ENCODE measurements around the gene GRK6. TPM values are rescaled to one million over a fixed set of nuclear protein-coding genes. Genes with fewer than 3 reads are reported as not detected.

GRK6 gene
- total RNA-seq, 2 donors from 2014 or later, result 27.3 to 33.3 TPM

- DNase-seq (ENCODE audit: low spot score) (peak; percentile 80), ATAC-seq (ENCODE audit: insufficient number of reproducible peaks, low FRiP score, low read depth) (peak; percentile 67)
- Histone ChIP-seq H3K4me3 (no peak overlapping the region), H3K9me3 (no peaks in the 10 kb centered on the region), H3K4me1 (ENCODE audit: control insufficient read depth in 1 of 2, low read depth in 2 of 2) (peaks cover 14 to 46% of the 10 kb centered on the region in 2 donors), H3K36me3 (peaks cover 12% of the 10 kb centered on the region), H3K27me3 (replicated peaks; ENCODE audit: insufficient read depth) (no peaks in the 10 kb centered on the region), H3K27ac (peak overlapping the region; percentile 71 to 81)
- peak; percentile 93 for TF ChIP-seq CTCF (IDR thresholded peaks at IDR 0.05)
These were observed 30.7 kb downstream of the GRK6 start for GRCh38 chr5:177456976-177457851.

GRCh38 chr5:177457852-177458681 lies 31.6 kb downstream of the GRK6 start:
- Histone ChIP-seq H3K9me3 (no peaks in the 10 kb centered on the region), H3K27me3 (replicated peaks; ENCODE audit: insufficient read depth) (no peaks in the 10 kb centered on the region), H3K36me3 (peaks cover 12% of the 10 kb centered on the region), H3K4me1 (ENCODE audit: control insufficient read depth in 1 of 2, low read depth in 2 of 2) (peaks cover 14 to 43% of the 10 kb centered on the region in 2 donors), H3K27ac (peak overlapping the region in 1 of 2 donors; percentile 76), H3K4me3 (no peak overlapping the region)
- no peak for DNase-seq (ENCODE audit: low spot score)
- ATAC-seq (ENCODE audit: insufficient number of reproducible peaks, low FRiP score, low read depth), result no peak
- no peak for TF ChIP-seq CTCF (IDR thresholded peaks at IDR 0.05)

- ATAC-seq (ENCODE audit: insufficient number of reproducible peaks, low FRiP score, low read depth) (no peak), DNase-seq (ENCODE audit: low spot score) (no peak)
- Histone ChIP-seq H3K4me3 (no peak overlapping the region), H3K36me3 (peaks cover 18% of the 10 kb centered on the region), H3K4me1 (ENCODE audit: control insufficient read depth in 1 of 2, low read depth in 2 of 2) (peaks cover 8 to 35% of the 10 kb centered on the region in 2 donors), H3K27ac (no peak overlapping the region), H3K27me3 (replicated peaks; ENCODE audit: insufficient read depth) (no peaks in the 10 kb centered on the region), H3K9me3 (no peaks in the 10 kb centered on the region)
- TF ChIP-seq CTCF (IDR thresholded peaks at IDR 0.05), result no peak
These were observed 32.5 kb downstream of the GRK6 start for GRCh38 chr5:177458912-177459350.

- no peak for TF ChIP-seq CTCF (IDR thresholded peaks at IDR 0.05)
- ATAC-seq (ENCODE audit: insufficient number of reproducible peaks, low FRiP score, low read depth), result no peak
- no peaks in the 10 kb centered on the region for H3K9me3 ChIP-seq
- H3K36me3 ChIP-seq, result peaks cover 18% of the 10 kb centered on the region
- H3K4me1 ChIP-seq (ENCODE audit: control insufficient read depth in 1 of 2, low read depth in 2 of 2), result peaks cover 4 to 30% of the 10 kb centered on the region in 2 donors
- H3K27me3 ChIP-seq (replicated peaks; ENCODE audit: insufficient read depth), result no peaks in the 10 kb centered on the region
- no peak overlapping the region for H3K27ac ChIP-seq
- no peak for DNase-seq (ENCODE audit: low spot score)
- no peak overlapping the region for H3K4me3 ChIP-seq
These were observed 32.9 kb downstream of the GRK6 start for GRCh38 chr5:177459357-177459756.

Data from thoracic aorta (tissue), 2 donors.